GM23338 (cell line): ENCODE data around the gene TEX51.

ENCODE experiments used
- CREB1 ChIP-seq: fragments of 250-450 bp; sonication (Bioruptor Pico); IDR thresholded peaks from 2 replicates; pipeline ENCODE4 v1.5.0; 2020; ENCODE audit warnings: low read depth, mild to moderate bottlenecking, moderate library complexity
- CTCF ChIP-seq, 2 experiments: fragments of 200-600 bp in 1 of 2; sonication (generic) in 1 of 2; conservative IDR thresholded peaks; 2 replicates each; pipeline versions ENCODE4 v1.5.1 to v1.6.1; 2016 to 2017; ENCODE audit warnings: antibody characterized with exemption in 2 of 2, low read depth in 2 of 2, mild to moderate bottlenecking in 2 of 2, moderate library complexity in 1 of 2
- EZH2 ChIP-seq: fragments of 200-600 bp; sonication (generic); IDR thresholded peaks from one replicate; pipeline ENCODE4 v1.8.0; 2017; ENCODE audit warnings: antibody characterized with exemption, mild to moderate bottlenecking, low read depth; ENCODE audit not compliant: unreplicated experiment
- EZH2phosphoT487 ChIP-seq: fragments of 200-600 bp; sonication (generic); IDR thresholded peaks from one replicate; pipeline ENCODE4 v1.8.1; 2018; ENCODE audit warnings: antibody characterized with exemption; ENCODE audit not compliant: unreplicated experiment
- JUNB ChIP-seq: IDR thresholded peaks from one replicate; pipeline ENCODE4 v1.6.1; 2016; ENCODE audit warnings: antibody characterized with exemption; ENCODE audit not compliant: unreplicated experiment
- POLR2AphosphoS5 ChIP-seq: IDR thresholded peaks from 2 replicates; pipeline ENCODE4 v1.6.1; 2016; ENCODE audit warnings: antibody characterized with exemption, low read depth
- REST ChIP-seq: IDR thresholded peaks from one replicate; pipeline ENCODE4 v1.6.1; 2018; ENCODE audit warnings: antibody characterized with exemption; ENCODE audit not compliant: unreplicated experiment
- STAT1 ChIP-seq: IDR thresholded peaks from one replicate; pipeline ENCODE4 v1.6.1; 2016; ENCODE audit warnings: antibody characterized with exemption; ENCODE audit not compliant: unreplicated experiment

GRCh38 chr2:126895336-126895735 is 3.4 kb upstream of the TEX51 start:
- TF ChIP-seq CREB1 (CRISPR knock-in tag), result no peak
- no peak for TF ChIP-seq CTCF (conservative IDR thresholded peaks at IDR 0.05; ENCODE audit: low read depth in 2 of 2)
- TF ChIP-seq POLR2AphosphoS5, result no peak
- no peak for TF ChIP-seq REST
- no peak for TF ChIP-seq EZH2
- no peak for TF ChIP-seq STAT1
- no peak for TF ChIP-seq EZH2phosphoT487
- no peak for TF ChIP-seq JUNB
